ENCODE measurements around the gene ACAP3.

Gene ACAP3

GRCh38 chr1:1264026-1264425 lies 43.7 kb downstream of the ACAP3 start:
- Histone ChIP-seq H3K27me3 (ENCODE audit: insufficient read depth, low read depth, severe bottlenecking) (no peaks in the 10 kb centered on the region), H3K36me3 (peaks cover 85% of the 10 kb centered on the region), H3K27ac (no peak overlapping the region), H3K9me3 (ENCODE audit: severe bottlenecking) (no peaks in the 10 kb centered on the region), H3K4me3 (ENCODE audit: low read depth, low read length) (no peak overlapping the region)
- TF ChIP-seq CTCF (IDR thresholded peaks at IDR 0.05; ENCODE audit: low read depth, low read length): no peak
- DNase-seq: no peak

- TF ChIP-seq CTCF (IDR thresholded peaks at IDR 0.05; ENCODE audit: low read depth, low read length): no peak
Observed at GRCh38 chr1:1262758-1263157, 45.0 kb downstream of the ACAP3 start.

GRCh38 chr1:1262071-1262470 lies 45.7 kb downstream of the ACAP3 start:
- peaks cover 67% of the 10 kb centered on the region for H3K36me3 ChIP-seq
- H3K27ac ChIP-seq: no peak overlapping the region
- DNase-seq: no peak
- H3K9me3 ChIP-seq (ENCODE audit: severe bottlenecking): no peaks in the 10 kb centered on the region
- no peak for TF ChIP-seq CTCF (IDR thresholded peaks at IDR 0.05; ENCODE audit: low read depth, low read length)
- H3K4me3 ChIP-seq (ENCODE audit: low read depth, low read length): no peak overlapping the region
- H3K27me3 ChIP-seq (ENCODE audit: insufficient read depth, low read depth, severe bottlenecking): no peaks in the 10 kb centered on the region

More at GRCh38 chr1:1262758-1263157, 45.0 kb downstream of the ACAP3 start:
- no peak overlapping the region for H3K4me3 ChIP-seq (ENCODE audit: low read depth, low read length)
- H3K27me3 ChIP-seq (ENCODE audit: insufficient read depth, low read depth, severe bottlenecking): no peaks in the 10 kb centered on the region
- no peaks in the 10 kb centered on the region for H3K9me3 ChIP-seq (ENCODE audit: severe bottlenecking)
- peaks cover 74% of the 10 kb centered on the region for H3K36me3 ChIP-seq
- H3K27ac ChIP-seq: no peak overlapping the region
- DNase-seq: no peak

DNA sequence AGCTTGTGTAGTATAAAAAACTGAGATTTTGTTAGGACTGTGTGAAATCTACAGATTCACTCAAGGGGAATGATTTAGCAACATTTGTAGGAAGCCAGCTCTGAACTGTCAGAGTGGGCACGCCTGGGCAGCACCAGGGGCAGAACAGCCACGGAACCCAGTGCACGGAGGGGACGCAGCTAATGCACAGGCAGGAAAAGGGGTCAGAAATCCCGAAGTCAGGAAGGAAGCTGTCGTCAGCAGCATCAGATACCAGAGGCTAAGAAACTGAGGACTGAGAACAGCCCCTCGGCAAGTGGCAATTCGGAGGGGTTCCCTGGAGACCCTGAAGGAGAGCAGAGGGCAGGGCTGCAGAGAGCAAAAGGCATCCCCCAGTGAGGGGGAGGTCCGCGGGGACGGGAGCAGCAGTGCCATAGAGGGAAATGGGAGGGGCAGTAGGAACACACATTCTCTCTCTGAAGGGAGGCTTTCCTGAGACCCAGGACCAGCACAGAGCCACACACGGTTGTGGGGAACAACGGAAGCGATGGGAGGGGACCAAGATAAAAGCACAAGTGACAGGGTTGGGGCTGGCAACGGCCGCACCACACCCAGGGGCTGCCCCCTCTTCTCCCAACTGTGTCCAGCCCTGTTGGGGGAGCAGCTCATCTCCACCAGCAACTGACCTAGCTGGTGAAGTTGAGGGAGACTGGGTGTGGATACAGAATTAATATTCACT lies 46.7 kb downstream of the ACAP3 start:
- Histone ChIP-seq H3K4me3 (ENCODE audit: low read depth, low read length) (no peak overlapping the region), H3K27ac (no peak overlapping the region), H3K36me3 (peaks cover 66% of the 10 kb centered on the region)

GRCh38 chr1:1259951-1260600 lies 47.7 kb downstream of the ACAP3 start:
- no peak for DNase-seq
- Histone ChIP-seq H3K27me3 (ENCODE audit: insufficient read depth, low read depth, severe bottlenecking) (no peaks in the 10 kb centered on the region), H3K9me3 (ENCODE audit: severe bottlenecking) (no peaks in the 10 kb centered on the region), H3K27ac (no peak overlapping the region), H3K36me3 (peaks cover 66% of the 10 kb centered on the region), H3K4me3 (ENCODE audit: low read depth, low read length) (no peak overlapping the region)
- no peak for TF ChIP-seq CTCF (IDR thresholded peaks at IDR 0.05; ENCODE audit: low read depth, low read length)

More for the DNA sequence above, 46.7 kb downstream of the ACAP3 start:
- no peak for TF ChIP-seq CTCF (IDR thresholded peaks at IDR 0.05; ENCODE audit: low read depth, low read length)
- Histone ChIP-seq H3K27me3 (ENCODE audit: insufficient read depth, low read depth, severe bottlenecking) (no peaks in the 10 kb centered on the region), H3K9me3 (ENCODE audit: severe bottlenecking) (no peaks in the 10 kb centered on the region)
- no peak for DNase-seq
